Right renal pelvis (tissue), 4 donors: ENCODE results near the gene ETV1. TPM values are rescaled to one million over a fixed set of nuclear protein-coding genes. Genes with fewer than 3 reads are reported as not detected.
"Not testable (repeated sequence)": the region's sequence is repeated elsewhere in the genome, so short reads cannot be mapped to it uniquely, and the experiment has no call there.

Experiments used
- DNase-seq, 4 donors: peaks; one replicate each; pipeline ENCODE4 v3.0.0-alpha.2; 2013; ENCODE audit warnings: low read depth in 4 of 4, low spot score in 3 of 4, missing footprints in 1 of 4
- polyA plus RNA-seq, 4 donors: library from polyadenylated mRNA; unstranded; fragments of 120-200 nt; gene quantifications; one replicate each; pipeline ENCODE4 v1.2.1, GENCODE V29; 2013; ENCODE audit not compliant: insufficient read length in 4 of 4

The ETV1 gene
- polyA plus RNA-seq, 4 donors: 29.3 to 46.0 (median 36.7) TPM

DNA sequence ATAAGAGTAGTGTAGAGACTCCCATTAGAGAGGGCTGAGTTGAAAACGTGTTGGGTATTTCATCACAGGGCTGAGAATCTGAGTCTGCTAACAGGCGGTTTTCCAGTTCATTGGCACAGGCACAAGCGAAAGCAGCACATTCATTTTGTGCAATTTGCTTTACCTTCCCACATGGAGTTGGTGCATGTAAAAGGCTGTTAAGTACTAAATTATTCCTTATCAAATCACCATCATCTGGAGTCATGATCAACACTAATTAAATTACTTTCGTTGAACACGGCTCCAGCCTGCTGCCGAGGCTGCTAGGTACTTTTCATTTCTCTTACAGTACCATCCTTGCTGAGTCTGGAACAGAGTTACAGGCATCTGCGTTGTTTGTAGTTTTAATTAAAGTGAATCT lies 43.8 kb downstream of the ETV1 start:
- no peak for DNase-seq

GRCh38 chr7:13933536-13933935 lies 55.9 kb downstream of the ETV1 start:
- DNase-seq: no peak

DNA sequence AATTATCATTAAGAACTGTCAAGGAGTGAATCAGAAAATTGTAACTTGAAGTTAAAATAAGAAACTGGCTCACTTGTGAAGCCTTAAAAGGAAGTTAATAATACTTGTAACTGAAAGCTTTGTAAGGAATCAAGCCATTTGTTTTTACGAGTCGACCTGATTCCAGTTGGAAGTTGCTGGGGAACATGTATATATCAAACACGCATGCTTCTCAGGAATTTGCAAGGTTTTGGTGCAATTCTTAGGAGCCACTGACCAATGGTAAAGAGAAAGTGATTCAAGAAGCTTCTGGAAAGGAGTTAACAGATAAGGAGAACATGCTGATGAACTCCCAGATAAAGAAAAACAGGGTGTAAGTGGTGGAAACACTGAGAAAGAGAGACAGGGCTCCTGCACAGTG lies 56.4 kb downstream of the ETV1 start:
- DNase-seq: no peak

GRCh38 chr7:13932131-13932530 lies 57.3 kb downstream of the ETV1 start:
- DNase-seq: no peak

DNA sequence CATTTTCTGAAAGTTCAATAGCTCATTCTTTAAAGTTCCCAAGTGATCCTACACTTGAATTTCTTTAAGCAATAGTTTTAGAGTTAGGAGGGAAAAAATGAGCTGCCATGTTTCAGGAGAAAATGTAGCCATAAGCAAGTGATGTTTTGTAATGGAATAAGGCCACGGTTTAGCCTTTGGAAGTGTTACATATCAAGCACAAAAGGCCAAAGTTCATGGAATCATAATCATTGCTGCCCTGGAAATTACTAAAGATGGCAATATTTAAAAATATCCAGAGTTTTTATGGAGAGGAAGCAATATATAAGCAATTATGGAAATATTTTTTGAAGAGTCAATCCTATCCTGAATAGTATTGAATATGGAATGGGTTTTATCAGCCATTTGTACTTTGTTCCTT lies 68.4 kb downstream of the ETV1 start:
- DNase-seq: no peak

DNA sequence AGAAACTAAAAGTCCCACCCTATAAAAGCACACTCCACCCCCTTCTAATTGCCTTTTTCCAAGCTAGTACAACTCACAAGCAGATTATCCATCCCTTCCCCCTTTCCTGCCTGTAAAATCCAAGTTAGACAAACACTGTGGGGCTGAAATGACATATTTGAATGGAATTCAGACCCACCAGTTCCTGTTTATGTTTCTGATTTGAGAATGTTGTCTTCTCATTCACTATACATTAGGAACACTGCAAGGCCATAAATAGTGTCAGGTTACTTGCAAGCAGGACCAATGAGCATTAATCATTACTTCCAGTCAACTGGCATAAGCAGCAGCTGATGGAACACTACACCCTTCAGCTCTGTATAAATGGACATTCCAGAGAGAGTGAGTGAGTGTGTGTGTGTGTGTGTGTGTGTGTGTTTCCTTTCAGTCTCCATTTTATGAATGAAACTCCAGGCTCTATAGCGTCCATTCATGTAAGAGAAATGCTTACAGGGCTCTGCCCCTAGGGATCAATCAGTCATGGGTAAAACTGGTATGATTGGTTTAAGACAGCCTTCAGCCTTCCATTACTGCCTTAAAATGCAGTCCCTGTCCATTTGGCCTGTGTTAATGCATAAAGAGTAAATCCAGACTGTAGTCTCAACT lies 69.3 kb downstream of the ETV1 start:
- DNase-seq: peak; percentile 71 to 88 (median 78)

- DNase-seq: not testable (repeated sequence)
Measured at GRCh38 chr7:13918333-13918732, 71.1 kb downstream of the ETV1 start.

DNA sequence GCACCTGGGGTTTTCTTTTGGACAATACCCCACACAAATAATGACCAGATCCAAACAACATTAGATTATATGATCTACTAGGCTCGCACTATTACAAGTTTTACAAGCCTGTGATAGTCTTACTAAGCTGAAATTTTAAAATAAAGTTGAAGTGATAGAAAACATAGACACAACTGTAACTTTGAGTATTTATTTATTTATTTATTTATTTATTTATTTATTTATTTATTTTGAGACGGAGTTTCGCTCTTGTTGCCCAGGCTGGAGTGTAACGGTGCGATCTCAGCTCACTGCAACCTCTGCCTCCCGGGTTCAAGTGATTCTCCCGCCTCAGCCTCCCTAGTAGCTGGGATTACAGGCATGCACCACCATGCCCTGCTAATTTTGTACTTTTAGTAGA lies 72.4 kb downstream of the ETV1 start:
- DNase-seq: not testable (repeated sequence)

DNA sequence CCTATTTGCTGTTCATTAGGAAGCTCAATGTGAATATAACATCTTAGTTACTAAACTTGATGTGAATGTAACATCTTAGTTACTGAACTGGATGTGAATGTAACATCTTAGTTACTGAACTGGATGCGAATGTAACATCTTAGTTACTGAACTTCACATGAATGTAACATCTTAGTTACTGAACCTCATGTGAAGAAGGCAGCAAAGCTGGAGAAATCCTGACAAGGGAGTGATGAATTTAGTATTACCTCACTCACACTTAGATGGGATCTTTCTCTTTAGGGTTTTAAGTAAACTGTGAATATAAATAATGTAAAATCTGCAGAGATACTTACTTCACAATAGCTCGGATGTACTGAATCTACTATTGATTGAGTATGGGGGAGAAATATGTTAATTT lies 73.6 kb downstream of the ETV1 start:
- no peak for DNase-seq

DNA sequence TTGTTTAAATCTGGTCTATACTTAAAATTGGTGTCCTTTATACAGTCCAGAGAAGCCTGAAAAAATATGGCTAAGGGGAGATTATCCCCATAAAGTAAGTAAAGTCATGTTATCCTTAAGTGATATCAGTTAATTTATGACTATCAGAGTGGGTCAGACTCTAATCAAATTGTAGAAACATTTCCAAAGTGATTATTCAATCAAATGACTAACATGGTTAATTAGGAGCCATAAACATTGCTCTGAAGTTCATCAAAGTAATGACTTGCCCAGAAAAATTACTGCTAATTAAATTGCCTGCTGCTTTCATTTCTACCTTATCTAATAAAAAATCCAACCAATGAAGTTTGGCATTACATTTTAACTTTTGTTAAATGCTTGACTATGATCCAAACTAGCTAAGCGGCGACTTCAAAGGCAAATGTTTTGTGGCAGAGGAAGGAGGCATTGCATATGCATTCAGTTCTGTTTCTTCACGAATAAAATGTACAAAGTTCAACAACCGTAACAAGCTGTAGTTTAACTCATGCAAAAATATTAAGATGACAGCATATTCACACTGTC lies 76.7 kb downstream of the ETV1 start:
- DNase-seq: no peak

GRCh38 chr7:13911909-13912308 lies 77.6 kb downstream of the ETV1 start:
- no peak for DNase-seq

DNA sequence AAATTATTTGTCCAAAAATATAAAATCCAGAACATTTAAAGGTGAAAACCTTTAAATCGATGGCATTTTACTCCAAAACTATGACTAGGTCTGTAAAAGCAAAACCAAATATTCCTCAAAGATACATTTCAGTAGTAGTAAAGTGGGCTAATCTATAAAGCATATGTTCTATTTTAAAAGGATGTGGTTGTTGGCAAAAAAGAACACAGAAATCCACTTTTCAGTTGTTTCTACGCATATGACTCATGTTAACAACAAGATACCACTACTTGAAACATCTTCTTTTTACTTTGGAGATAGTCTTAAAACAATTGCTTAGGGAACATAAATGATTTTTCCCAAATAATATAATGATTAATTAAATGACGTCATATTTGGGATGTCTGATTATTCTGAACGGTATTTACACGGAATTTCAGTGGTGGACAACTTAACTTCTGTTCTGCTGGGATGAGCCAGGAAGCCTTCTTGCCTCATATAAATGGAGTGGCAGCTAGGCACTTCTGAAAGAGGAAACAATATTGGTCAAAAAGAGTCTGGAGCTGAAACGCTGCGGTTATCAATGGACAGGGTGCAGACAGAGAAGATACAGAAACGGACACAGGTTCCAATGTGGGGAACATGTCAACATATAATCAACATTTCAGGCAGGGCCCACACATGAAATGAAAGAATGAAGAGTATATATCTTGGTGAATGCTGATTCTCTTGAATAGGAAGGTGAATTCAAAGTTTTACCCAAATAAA lies 78.5 kb downstream of the ETV1 start:
- no peak for DNase-seq

DNA sequence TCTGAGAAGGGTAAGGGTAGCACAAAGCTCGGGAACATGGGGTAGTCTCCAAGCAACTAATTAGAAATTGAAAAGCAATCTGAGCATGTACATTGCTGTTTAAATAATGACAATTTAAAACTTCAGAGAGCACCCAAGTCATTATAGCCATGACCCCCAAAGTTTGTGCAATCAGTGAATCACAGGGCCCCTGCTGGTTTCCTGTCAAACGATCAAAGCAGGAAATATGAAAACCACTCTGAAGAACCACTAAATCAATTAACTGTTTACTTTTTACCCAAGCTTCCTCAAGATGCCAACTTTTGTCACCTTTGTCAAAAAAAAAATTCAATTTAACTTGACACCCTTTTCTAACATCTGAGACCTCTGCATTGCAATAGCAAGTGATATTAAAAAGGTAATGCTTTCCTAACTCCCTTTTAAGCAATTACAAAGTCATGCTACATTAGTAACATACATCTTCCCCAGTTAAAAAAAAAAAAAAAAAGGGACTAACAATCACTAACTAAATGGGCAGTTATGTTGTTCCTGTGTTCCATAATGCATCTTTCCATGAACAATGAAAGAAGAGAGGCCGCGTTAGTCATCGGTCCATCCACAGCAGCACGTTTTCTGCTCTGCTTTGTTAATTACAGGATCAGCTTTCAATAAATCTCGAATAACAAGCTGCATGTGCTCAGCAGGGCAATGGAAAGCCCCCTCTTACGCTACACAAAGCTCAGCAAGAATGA lies 80.6 kb downstream of the ETV1 start:
- no peak for DNase-seq

DNA sequence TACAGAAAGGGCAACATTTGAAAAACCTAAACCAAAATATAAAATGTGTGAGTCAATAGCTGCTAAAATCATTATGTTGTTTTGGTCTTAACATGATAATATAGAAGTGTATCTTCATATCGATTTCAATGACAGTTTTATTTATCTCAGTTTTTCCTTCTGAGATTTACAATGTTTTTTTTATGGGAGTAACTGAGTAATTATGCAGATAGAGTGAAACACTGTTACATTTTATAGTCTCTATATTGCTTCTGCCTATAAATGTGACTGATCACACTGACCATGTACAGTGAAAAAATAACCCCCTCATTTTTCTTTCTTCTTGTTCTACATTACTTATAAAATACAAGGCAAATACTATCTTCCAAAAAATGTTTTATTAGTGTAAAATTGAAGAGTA lies 81.6 kb downstream of the ETV1 start:
- no peak for DNase-seq

DNA sequence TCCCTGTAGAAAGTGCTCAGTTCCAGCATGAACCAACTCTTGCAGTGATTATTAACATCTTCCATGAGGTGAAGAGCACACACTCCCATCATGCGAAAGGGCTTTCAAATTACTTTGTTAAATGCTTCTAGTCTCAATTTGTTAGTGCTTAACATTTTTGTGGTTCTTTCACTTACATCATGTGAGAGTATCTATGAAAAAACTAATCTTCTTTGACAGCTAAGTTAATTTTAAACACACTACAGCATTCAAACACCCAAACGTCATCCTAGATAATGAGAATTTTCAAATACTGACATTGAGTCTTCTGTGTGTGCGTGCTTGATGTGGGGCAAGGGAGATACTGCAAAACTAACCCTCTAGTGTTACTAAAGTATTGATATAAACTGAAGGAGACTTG lies 84.8 kb downstream of the ETV1 start:
- no peak for DNase-seq

DNA sequence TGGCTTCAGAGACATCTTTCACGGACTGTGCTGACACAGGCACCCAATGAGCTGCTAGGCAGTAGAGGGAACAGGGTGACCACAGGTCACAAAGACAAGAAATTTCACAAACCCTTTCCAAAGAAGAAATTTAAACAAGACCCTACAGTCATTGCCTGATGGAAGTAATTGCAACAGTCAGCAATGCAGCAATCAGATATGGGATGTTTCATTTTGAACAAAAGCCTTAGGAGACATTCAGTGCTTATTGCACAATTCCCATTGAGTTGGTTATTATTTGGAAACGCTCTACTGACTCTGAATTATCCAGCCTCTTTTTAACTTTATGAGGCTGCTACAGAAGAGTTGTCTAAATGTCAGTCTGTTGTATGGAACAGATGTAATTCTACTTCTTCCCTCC lies 85.5 kb downstream of the ETV1 start:
- no peak for DNase-seq

GRCh38 chr7:13901577-13901976 lies 87.9 kb downstream of the ETV1 start:
- DNase-seq: no peak

GRCh38 chr7:13898957-13899670 lies 90.4 kb downstream of the ETV1 start:
- DNase-seq: no peak

DNA sequence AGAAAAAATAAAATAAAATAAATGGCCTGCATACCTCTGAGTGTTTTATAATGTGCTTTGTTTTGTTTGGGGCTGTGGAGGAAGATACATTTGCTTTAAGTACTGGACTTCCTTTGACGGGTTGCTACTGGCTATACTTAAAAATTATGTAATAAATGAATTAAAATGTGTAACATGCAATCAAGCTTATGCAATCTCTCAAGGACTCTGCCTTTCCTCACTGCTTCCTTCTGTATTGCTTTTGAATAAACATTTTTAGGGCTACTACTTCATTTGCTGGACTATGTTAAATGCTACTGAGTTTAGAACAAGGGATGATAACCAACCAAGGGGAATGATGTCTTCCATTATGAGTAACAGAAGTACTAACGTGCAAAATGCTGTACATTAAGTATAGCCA lies 91.6 kb downstream of the ETV1 start:
- DNase-seq: no peak

DNA sequence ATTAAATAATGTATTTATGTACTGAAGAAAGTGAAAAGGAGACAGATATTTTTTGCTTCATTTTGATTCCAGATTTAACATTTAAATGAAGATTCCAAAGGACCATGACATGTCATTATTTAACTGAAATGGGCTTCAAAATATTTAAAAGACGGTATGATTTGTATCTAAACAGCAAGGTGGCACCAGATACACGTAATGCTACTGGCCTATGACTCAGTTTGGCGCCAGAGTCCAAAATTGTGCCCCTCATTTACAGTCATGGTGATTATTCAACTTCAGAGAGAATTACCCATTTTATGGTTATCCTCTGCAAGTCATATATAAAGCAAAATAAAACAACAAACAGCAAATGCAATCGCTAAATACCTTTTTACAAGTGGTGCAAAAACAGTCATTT lies 94.5 kb downstream of the ETV1 start:
- DNase-seq: no peak

DNA sequence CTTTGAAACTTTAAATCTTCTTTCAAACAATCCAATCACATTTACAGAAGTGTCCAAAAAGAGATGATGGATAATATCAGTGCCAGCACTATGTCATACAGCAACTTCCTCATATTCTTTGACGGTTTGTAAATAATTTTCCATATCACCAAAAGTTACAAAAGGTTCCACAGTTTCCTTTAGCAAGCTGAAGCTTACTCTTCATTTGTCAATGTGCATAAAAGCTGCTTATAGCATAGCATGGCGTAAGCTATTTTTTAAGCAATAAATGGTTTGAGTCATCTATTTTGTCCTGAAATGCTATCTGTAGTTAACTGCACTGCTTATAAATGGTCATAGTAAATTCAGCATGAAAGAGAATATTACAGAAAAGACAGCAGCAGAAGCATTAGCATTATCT lies 95.1 kb downstream of the ETV1 start:
- no peak for DNase-seq
